NCI-H446 (cell line): ENCODE measurements around the gene KCNAB1.

Source experiments
- DNase-seq, 2 experiments: peaks; one replicate each; lab custom pipeline; 2025; lab: John Stamatoyannopoulos, UW

Gene KCNAB1

DNA sequence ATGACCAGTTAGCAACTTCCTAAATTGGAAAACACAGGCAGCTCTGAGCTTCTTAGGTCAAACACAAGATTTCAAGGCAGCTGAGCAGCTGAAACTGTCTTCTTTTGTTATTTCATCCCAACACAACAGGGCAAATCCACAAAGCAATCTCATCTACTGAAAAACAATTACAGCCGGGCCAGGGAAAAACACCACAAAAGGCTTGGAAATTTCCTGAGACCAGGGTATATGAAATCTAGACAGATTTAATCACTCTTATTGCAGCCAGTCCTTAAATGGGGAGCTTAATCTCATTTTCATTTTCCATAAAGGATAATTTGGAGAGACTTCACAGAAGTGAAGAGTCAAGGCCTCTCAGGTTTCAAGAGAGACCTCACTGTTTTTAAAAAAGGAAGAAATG is 252.7 kb downstream of the KCNAB1 start:
- no peak for DNase-seq

- no peak for DNase-seq
These were observed 253.3 kb downstream of the KCNAB1 start for GRCh38 chr3:156373654-156374053.

GRCh38 chr3:156376199-156376598 is 255.8 kb downstream of the KCNAB1 start:
- no peak for DNase-seq

- DNase-seq, result no peak
These were observed 256.9 kb downstream of the KCNAB1 start for GRCh38 chr3:156377266-156377665.

DNA sequence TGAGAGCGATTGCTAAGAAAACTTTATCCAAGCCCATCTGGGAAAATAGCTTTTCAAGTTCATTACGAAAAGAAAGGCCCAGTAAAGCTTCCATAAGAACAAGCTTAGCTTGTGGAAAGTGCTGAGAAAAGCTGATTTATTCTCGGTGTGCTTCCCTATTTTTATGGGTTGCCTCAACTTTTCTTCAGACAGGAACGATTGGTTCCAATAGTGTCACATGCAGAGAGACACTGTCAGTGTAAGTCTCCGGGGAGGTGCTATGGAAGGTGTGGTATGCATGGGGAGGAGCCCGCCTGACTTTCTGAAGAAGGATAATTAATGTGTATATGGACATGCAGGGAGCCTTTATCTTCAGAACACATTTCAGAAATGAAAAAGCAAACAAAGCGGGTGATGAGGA is 257.3 kb downstream of the KCNAB1 start:
- DNase-seq, result no peak

DNA sequence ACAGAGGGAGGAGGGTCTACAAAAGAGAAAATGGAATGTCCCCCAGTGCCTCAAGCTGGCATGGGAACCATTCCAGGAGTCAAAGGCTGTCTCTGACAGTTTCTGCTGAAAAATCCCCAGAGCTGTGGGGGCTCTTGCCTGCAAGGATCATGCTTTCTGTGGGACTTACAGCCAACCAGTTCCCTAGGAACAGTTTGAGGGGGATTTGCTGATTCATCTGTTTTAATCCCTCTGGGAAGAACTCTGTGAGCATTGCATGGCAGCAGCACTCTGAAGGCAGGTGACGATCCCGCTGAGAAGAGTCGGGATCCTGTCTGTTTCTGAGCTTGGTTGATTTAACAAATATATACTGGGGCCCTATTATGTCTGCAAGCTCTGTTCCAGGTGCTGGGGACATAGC is 258.5 kb downstream of the KCNAB1 start:
- DNase-seq, result no peak

GRCh38 chr3:156379327-156379726 is 258.9 kb downstream of the KCNAB1 start:
- DNase-seq, result no peak

- DNase-seq, result no peak
These were observed 260.9 kb downstream of the KCNAB1 start for GRCh38 chr3:156381253-156381652.

GRCh38 chr3:156382458-156383346 is 262.3 kb downstream of the KCNAB1 start:
- peak in 1 of 2 experiments; percentile 45 for DNase-seq

DNA sequence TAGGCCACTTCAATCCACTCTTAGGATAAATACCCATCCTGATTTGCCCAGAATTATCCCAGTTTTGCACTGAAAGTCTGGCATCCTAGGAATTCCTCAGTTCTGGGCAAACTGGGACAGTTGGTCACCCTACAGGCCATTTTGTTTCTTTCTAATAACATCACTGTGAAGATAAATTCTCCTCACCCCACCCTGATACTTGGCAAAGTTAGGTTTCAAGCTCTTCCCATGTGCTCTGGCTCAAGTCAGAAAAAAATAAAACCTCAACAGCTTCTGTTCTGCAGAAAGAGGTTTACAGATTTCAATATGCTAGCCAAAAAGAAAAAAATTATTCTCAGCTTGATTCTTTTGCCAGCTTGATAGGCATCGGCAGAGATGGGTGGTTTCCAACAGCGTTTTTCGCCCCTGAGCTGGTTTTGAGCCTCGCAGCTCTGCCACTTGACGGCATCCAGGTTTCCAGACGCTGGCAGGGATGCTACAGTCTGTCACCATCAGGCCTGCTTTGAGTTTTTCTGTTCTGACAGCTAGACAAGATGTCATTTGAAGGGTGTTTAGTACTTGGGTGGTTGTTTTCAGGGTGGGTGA is 263.2 kb downstream of the KCNAB1 start:
- peak; percentile 86 to 93 for DNase-seq

GRCh38 chr3:156388497-156389448 is 268.4 kb downstream of the KCNAB1 start:
- peak in 1 of 2 experiments; percentile 34 for DNase-seq

GRCh38 chr3:156389449-156389950 is 269.1 kb downstream of the KCNAB1 start:
- peak; percentile 76 to 91 for DNase-seq

- no peak for DNase-seq
These were observed 270.5 kb downstream of the KCNAB1 start for GRCh38 chr3:156390846-156391245.

DNA sequence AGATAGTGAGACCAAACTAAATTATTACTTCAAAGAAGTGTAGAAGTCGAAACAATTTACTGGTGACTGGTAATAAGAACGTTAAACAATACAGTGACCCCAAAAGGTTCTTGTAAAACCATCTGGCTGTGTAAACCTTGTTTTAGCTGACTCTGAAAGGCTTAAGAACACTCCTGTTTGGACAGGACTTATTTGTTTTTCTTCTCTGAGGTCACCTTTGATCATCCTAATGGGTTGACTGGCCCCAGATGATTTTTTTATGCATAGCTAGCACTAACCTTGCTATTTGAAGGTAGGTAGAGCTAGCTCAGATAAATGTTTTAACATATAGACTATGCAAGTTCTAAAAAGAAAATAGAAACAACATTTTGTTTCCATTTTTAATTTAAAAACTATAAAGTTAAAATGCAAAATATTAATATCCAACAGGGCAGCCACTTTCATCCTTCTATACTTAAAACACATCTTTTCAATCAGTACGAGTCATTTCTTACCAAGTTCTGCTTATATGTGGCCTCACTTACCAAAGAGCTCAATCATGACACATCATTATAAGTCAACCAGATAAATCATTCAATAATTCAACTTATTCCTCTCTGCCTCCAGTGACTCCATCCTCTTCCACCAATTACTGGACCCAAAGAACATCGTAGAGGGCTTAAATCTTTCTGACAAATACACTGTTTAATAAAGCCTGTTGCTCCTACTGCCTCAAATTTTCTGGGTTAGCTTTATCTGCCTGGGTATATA is 275.8 kb downstream of the KCNAB1 start:
- DNase-seq, result no peak

GRCh38 chr3:156396851-156397250 is 276.5 kb downstream of the KCNAB1 start:
- DNase-seq, result no peak

GRCh38 chr3:156397534-156397933 is 277.2 kb downstream of the KCNAB1 start:
- no peak for DNase-seq

DNA sequence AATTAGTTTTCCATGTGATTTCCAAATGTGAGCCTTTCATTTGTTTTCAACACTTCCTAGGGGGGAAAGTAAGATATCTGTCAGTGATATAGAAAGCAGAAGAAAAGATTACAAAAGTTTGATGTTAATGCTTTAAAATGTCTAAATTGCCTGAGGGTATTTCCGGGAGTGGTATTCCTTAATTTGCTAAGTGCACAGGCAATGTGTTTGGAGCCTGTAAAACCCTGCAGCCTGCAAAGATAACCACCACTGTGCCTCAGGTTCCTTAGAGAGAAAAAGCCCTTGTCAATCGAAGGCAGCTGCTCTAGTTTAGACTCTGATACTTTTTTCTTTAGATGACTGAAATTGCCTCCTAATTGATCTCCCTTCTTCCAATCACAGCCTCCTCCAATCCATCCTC is 279.7 kb downstream of the KCNAB1 start:
- DNase-seq, result no peak

DNA sequence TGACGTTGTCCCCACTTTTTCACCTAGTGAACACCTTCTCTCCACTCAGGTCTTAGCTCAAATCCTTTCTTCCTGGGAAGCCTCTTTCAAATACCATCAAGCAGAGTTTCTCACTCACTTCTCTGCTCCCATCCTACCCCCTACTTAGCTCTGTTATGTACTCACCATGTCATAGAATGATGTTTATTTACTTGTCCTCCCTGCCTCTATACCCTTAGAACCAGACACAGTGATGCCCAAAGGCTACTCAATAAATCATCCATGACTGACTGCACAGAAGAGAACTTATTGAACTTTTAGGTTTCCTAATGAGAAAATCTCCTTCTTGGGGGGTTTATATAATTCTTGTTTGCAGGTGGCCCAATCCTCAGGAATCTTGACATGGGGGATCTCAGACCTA is 280.4 kb downstream of the KCNAB1 start:
- DNase-seq, result no peak

DNA sequence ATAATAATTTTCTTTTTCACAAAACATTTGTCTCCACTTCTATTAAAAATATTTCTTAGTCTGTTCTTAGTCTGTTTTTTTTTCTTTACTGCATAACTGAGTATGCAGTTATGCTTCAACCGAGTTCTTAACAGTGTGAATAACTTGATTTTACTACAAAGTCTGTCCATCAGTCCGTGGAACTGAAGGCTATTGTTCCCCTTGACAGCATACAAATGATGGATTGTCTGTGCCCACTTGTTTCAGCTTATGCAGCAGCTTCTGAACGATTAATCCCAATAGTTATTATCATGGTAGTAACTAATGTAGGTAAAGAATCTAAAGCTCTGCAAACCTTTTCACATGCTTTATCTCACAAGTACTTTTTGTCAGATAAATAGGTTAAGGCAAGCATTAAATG is 283.8 kb downstream of the KCNAB1 start:
- DNase-seq, result no peak

DNA sequence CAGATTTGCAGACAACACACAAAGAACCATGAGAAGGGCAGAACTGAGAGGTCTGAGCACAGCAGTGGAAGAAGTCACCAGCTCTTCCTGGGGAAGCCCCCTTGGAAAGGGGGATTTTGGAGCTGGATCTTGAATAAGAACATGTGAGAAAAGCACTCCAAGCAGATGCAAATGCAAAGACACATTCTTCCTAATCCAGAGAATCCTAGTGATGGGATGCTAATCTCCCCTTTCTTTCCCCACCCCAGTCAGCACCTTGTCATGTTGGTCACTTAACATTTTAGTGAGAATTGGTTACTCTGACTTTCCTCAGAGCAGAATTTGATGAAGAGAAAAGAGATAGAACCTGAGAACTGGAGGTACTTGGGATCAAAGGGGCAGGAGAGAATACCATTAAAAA is 286.0 kb downstream of the KCNAB1 start:
- DNase-seq, result no peak

DNA sequence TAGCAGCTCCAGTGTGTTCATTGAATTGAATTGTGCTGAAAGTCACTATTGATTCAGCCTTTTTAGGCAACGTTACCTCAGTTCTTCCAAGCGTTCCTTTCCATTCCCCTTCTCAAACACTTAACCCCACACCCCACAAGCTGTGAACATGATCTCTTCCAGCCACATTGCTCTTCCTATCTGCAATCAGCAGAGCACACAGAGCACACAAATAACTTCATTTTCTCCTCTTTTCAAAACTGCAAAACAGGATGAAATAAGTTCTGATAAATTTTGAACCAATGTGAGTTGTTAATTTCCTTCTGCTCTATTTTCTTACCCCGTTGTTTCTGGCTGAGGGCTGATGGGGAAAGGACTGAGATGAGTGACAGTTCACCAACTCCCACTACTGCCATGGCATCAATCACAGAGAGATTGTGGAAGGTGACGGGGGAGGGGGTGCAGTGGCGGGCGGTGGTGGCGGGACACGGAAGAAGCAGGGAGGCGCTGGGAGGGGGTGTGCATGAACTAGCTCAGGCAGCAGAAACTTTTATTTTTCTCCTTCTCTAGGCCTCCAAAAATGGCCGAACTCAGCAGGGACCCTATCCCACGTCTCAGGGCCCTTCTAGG is 287.3 kb downstream of the KCNAB1 start:
- DNase-seq, result no peak
